Measurements from ENCODE around the gene COL21A1. TPM values are rescaled to one million over a fixed set of nuclear protein-coding genes. Genes with fewer than 3 reads are reported as not detected.

The COL21A1 gene
- total RNA-seq, 6 experiments from 2014 or later = not detected

DNA sequence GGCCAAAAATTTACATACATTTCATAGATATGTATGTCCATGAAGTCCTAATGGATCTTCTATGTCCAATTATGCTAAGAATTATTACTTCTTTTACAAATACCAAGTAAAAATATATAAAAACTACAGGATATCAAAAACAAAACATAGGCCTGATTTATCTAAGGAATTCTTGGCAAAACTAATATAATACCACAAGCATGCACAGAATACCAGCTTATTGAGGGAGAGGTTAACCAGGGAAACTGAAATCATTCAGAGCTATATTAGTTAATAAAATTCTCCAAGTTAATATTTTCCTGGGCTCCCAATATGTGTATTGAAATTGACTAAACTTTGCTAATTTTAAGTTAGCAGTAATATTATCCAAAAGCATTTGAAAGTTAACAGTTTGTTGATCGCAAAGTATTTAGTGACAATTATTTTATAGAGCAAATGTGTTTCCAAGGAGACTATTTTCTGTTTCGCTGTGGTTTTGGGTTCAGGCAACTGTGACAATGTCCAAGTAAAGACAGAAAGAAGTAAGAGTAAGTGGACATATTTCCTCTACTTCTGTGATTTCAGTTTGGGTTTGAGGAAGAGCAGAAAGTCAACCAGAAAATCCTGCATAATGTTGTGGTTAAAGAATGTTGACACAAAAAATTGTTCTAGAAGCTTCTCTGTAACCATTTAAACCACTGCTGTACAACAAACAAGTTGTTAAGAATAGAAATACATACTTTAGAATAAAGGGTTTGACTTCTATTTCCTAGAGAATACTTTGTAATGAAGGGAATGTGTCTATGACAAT lies 167.4 kb downstream of the COL21A1 start:
- no peaks in the 10 kb centered on the region for H3K4me1 Mint-ChIP-seq (ENCODE audit: low read depth)
- no peak overlapping the region for H3K4me3 Mint-ChIP-seq
- H3K27ac Mint-ChIP-seq = no peak overlapping the region
- no peak for TF ChIP-seq CTCF (IDR thresholded peaks at IDR 0.05)
- no peak for DNase-seq
- no peaks in the 10 kb centered on the region for H3K36me3 Mint-ChIP-seq (ENCODE audit: low read depth)
- H3K9me3 Mint-ChIP-seq = peaks cover 5% of the 10 kb centered on the region; the same call in 1 of the 2 replicates
- H3K27me3 Mint-ChIP-seq (ENCODE audit: insufficient read depth) = peaks cover 4% of the 10 kb centered on the region; the same call in 1 of the 2 replicates

GRCh38 chr6:56076033-56076432 lies 171.3 kb downstream of the COL21A1 start:
- Mint-ChIP-seq H3K9me3 (peaks cover 5% of the 10 kb centered on the region; the same call in 1 of the 2 replicates), H3K27me3 (ENCODE audit: insufficient read depth) (peaks cover 1% of the 10 kb centered on the region; the same call in 1 of the 2 replicates), H3K27ac (no peak overlapping the region), H3K36me3 (ENCODE audit: low read depth) (no peaks in the 10 kb centered on the region), H3K4me3 (no peak overlapping the region), H3K4me1 (ENCODE audit: low read depth) (no peaks in the 10 kb centered on the region)
- no peak for TF ChIP-seq CTCF (IDR thresholded peaks at IDR 0.05)
- no peak for DNase-seq

GRCh38 chr6:56073761-56074160 lies 173.6 kb downstream of the COL21A1 start:
- Mint-ChIP-seq H3K9me3 (peaks cover 5% of the 10 kb centered on the region; the same call in 1 of the 2 replicates), H3K36me3 (ENCODE audit: low read depth) (no peaks in the 10 kb centered on the region), H3K27ac (no peak overlapping the region), H3K27me3 (ENCODE audit: insufficient read depth) (no peaks in the 10 kb centered on the region), H3K4me3 (no peak overlapping the region), H3K4me1 (ENCODE audit: low read depth) (no peaks in the 10 kb centered on the region)
- no peak for TF ChIP-seq CTCF (IDR thresholded peaks at IDR 0.05)
- DNase-seq = no peak

GRCh38 chr6:56073315-56073714 lies 174.1 kb downstream of the COL21A1 start:
- TF ChIP-seq CTCF (IDR thresholded peaks at IDR 0.05) = no peak
- no peak overlapping the region for H3K4me3 Mint-ChIP-seq
- H3K36me3 Mint-ChIP-seq (ENCODE audit: low read depth) = no peaks in the 10 kb centered on the region
- DNase-seq = no peak
- H3K4me1 Mint-ChIP-seq (ENCODE audit: low read depth) = no peaks in the 10 kb centered on the region
- H3K27me3 Mint-ChIP-seq (ENCODE audit: insufficient read depth) = no peaks in the 10 kb centered on the region
- H3K27ac Mint-ChIP-seq = no peak overlapping the region
- H3K9me3 Mint-ChIP-seq = peaks cover 5% of the 10 kb centered on the region; the same call in 1 of the 2 replicates

GRCh38 chr6:56072856-56073255 lies 174.5 kb downstream of the COL21A1 start:
- DNase-seq = no peak
- TF ChIP-seq CTCF (IDR thresholded peaks at IDR 0.05) = no peak
- no peaks in the 10 kb centered on the region for H3K4me1 Mint-ChIP-seq (ENCODE audit: low read depth)
- peaks cover 5% of the 10 kb centered on the region; the same call in 1 of the 2 replicates for H3K9me3 Mint-ChIP-seq
- no peaks in the 10 kb centered on the region for H3K27me3 Mint-ChIP-seq (ENCODE audit: insufficient read depth)
- no peak overlapping the region for H3K4me3 Mint-ChIP-seq
- H3K36me3 Mint-ChIP-seq (ENCODE audit: low read depth) = no peaks in the 10 kb centered on the region
- H3K27ac Mint-ChIP-seq = no peak overlapping the region
